Measurements from ENCODE around the gene RNF212B. TPM values are rescaled to one million over a fixed set of nuclear protein-coding genes. Genes with fewer than 3 reads are reported as not detected.

RNF212B gene
- total and polyA plus RNA-seq, 2 of the 13 experiments (the other 11 are each of a cell fraction or from before 2014, with no cell fraction given) = 0.05 TPM; not detected in 1

GRCh38 chr14:23286020-23286901 is 48.5 kb downstream of the RNF212B start, which contains the start of gene HOMEZ (continued):
- TF ChIP-seq, protein P1, sequence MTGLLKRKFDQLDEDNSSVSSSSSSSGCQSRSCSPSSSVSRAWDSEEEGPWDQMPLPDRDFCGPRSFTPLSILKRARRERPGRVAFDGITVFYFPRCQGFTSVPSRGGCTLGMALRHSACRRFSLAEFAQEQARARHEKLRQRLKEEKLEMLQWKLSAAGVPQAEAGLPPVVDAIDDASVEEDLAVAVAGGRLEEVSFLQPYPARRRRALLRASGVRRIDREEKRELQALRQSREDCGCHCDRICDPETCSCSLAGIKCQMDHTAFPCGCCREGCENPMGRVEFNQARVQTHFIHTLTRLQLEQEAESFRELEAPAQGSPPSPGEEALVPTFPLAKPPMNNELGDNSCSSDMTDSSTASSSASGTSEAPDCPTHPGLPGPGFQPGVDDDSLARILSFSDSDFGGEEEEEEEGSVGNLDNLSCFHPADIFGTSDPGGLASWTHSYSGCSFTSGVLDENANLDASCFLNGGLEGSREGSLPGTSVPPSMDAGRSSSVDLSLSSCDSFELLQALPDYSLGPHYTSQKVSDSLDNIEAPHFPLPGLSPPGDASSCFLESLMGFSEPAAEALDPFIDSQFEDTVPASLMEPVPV (CRISPR knock-in tag; IDR thresholded peaks at IDR 0.05) = peak; percentile 15; the same call in 1 of the 2 replicates
- no peak; the same call in 1 of the 2 replicates for TF ChIP-seq ATF3 (CRISPR knock-in tag; IDR thresholded peaks at IDR 0.05)
- TF ChIP-seq, protein P2, sequence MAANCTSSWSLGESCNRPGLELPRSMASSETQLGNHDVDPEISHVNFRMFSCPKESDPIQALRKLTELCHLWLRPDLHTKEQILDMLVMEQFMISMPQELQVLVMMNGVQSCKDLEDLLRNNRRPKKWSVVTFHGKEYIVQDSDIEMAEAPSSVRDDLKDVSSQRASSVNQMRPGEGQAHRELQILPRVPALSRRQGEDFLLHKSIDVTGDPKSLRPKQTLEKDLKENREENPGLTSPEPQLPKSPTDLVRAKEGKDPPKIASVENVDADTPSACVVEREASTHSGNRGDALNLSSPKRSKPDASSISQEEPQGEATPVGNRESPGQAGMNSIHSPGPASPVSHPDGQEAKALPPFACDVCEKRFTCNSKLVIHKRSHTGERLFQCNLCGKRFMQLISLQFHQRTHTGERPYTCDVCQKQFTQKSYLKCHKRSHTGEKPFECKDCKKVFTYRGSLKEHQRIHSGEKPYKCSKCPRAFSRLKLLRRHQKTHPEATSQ (CRISPR knock-in tag; IDR thresholded peaks at IDR 0.05; ENCODE audit: borderline replicate concordance) = no peak
- TF ChIP-seq, protein P3, sequence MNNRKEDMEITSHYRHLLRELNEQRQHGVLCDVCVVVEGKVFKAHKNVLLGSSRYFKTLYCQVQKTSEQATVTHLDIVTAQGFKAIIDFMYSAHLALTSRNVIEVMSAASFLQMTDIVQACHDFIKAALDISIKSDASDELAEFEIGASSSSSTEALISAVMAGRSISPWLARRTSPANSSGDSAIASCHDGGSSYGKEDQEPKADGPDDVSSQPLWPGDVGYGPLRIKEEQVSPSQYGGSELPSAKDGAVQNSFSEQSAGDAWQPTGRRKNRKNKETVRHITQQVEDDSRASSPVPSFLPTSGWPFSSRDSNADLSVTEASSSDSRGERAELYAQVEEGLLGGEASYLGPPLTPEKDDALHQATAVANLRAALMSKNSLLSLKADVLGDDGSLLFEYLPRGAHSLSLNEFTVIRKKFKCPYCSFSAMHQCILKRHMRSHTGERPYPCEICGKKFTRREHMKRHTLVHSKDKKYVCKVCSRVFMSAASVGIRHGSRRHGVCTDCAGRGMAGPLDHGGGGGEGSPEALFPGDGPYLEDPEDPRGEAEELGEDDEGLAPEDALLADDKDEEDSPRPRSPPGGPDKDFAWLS (CRISPR knock-in tag; IDR thresholded peaks at IDR 0.05; ENCODE audit: borderline replicate concordance) = no peak
- TF ChIP-seq ZNF382 (CRISPR knock-in tag; IDR thresholded peaks at IDR 0.05; ENCODE audit: borderline replicate concordance) = no peak
- TF ChIP-seq ZFYVE20 (CRISPR knock-in tag; IDR thresholded peaks at IDR 0.05; ENCODE audit: borderline replicate concordance, low read depth) = 0 out of 2 replicates have a peak, but pooled peaks have one; percentile 44
- TF ChIP-seq, protein P4, sequence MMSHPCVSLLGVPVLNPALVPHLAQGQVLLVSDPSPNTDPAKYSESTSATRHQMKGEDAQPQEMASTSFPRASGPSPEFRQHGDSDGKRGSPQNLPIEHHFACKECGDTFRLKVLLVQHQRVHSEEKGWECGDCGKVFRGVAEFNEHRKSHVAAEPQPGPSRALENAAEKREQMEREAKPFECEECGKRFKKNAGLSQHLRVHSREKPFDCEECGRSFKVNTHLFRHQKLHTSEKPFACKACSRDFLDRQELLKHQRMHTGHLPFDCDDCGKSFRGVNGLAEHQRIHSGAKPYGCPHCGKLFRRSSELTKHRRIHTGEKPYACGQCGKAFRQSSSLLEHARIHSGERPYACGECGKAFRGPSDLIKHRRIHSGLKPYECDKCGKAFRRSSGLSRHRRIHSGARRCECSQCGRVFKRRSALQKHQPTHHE (CRISPR knock-in tag; IDR thresholded peaks at IDR 0.05; ENCODE audit: borderline replicate concordance) = peak; percentile 99
- TF ChIP-seq ZNF558 (CRISPR knock-in tag; IDR thresholded peaks at IDR 0.05; ENCODE audit: borderline replicate concordance) = peak; percentile 69; the same call in 1 of the 2 replicates
- TF ChIP-seq GABPA (IDR thresholded peaks at IDR 0.05; ENCODE audit: low read depth, low read length) = no peak
- TF ChIP-seq GABPA (CRISPR knock-in tag; IDR thresholded peaks at IDR 0.05; ENCODE audit: low read depth) = no peak
- peak; percentile 37; the same call in 1 of the 2 replicates for TF ChIP-seq FOXJ3 (CRISPR knock-in tag; IDR thresholded peaks at IDR 0.05; ENCODE audit: borderline replicate concordance)
- peak; percentile 6; the same call in 1 of the 2 replicates for TF ChIP-seq TBX3 (IDR thresholded peaks at IDR 0.05; ENCODE audit: borderline replicate concordance)
- peak; percentile 91 for TF ChIP-seq SMAD3 (CRISPR knock-in tag; IDR thresholded peaks at IDR 0.05)
- TF ChIP-seq ZNF720 (CRISPR knock-in tag; IDR thresholded peaks at IDR 0.05) = no peak
- TF ChIP-seq MAF1 (CRISPR knock-in tag; IDR thresholded peaks at IDR 0.05; ENCODE audit: borderline replicate concordance) = peak; percentile 79
- TF ChIP-seq, protein P5, sequence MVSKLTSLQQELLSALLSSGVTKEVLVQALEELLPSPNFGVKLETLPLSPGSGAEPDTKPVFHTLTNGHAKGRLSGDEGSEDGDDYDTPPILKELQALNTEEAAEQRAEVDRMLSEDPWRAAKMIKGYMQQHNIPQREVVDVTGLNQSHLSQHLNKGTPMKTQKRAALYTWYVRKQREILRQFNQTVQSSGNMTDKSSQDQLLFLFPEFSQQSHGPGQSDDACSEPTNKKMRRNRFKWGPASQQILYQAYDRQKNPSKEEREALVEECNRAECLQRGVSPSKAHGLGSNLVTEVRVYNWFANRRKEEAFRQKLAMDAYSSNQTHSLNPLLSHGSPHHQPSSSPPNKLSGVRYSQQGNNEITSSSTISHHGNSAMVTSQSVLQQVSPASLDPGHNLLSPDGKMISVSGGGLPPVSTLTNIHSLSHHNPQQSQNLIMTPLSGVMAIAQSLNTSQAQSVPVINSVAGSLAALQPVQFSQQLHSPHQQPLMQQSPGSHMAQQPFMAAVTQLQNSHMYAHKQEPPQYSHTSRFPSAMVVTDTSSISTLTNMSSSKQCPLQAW (CRISPR knock-in tag; IDR thresholded peaks at IDR 0.05) = peak; percentile 48; the same call in 1 of the 2 replicates
- no peak for TF ChIP-seq GMEB2 (CRISPR knock-in tag; IDR thresholded peaks at IDR 0.05; ENCODE audit: low read depth)

Data from HepG2 (cell line).